ENCODE results near the gene PLRG1. TPM values are rescaled to one million over a fixed set of nuclear protein-coding genes. Genes with fewer than 3 reads are reported as not detected.
"Not testable (repeated sequence)": the region's sequence is repeated elsewhere in the genome, so short reads cannot be mapped to it uniquely, and the experiment has no call there.

Gene PLRG1
- 45.7 and 58.4 TPM in 2 replicates for total RNA-seq (2014; rRNA removed; shearing (Covaris generic))

DNA sequence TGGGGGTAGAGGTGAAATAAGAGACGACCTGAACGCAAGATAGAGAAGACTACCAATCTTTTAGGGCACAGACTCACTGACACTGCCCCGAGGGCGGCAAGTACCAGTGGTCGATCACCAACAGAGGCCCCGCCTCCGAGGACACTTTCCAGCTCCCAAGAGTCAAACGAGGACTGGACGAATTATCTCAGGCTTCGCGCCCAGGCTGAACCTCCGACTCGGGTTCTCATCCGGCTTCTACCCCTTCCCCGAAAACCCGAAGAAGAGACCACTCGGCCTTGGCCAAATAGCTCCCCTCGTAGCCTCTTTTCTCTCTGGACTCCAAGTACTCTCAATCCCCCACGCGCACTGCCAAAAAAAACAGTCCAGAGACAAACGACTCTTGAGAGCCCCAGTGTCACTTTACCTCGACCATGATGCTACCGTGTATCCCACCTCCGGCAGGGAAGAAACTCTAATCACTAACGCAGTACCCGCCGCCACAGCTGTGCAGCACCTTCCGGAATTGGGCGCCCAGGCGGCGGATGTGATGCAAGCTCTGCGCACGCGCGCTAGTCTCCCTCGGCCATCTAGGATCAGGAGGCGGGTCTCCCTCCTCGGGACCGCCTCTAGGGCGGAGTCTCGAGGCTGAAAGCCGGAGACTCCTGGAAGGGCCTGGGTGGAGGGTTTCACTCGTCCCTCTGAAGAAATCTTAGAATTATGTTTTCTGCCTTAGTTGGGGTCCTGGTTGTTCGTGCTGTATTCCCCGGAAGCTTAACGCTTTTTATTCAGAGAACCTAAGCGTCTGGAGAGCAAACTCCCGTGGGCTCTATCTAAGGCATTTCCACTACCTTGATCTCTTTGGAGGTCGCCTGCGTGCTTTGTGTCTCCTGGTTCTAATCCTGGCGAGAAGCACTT lies at the start of gene PLRG1:
Gene PLRG1 (minus strand): TSS at position 507 of the 897 bp plus-strand sequence. CDS start 92 bp downstream, at position 415.
- DNase-seq (ENCODE audit: low read depth): peak; percentile 92

DNA sequence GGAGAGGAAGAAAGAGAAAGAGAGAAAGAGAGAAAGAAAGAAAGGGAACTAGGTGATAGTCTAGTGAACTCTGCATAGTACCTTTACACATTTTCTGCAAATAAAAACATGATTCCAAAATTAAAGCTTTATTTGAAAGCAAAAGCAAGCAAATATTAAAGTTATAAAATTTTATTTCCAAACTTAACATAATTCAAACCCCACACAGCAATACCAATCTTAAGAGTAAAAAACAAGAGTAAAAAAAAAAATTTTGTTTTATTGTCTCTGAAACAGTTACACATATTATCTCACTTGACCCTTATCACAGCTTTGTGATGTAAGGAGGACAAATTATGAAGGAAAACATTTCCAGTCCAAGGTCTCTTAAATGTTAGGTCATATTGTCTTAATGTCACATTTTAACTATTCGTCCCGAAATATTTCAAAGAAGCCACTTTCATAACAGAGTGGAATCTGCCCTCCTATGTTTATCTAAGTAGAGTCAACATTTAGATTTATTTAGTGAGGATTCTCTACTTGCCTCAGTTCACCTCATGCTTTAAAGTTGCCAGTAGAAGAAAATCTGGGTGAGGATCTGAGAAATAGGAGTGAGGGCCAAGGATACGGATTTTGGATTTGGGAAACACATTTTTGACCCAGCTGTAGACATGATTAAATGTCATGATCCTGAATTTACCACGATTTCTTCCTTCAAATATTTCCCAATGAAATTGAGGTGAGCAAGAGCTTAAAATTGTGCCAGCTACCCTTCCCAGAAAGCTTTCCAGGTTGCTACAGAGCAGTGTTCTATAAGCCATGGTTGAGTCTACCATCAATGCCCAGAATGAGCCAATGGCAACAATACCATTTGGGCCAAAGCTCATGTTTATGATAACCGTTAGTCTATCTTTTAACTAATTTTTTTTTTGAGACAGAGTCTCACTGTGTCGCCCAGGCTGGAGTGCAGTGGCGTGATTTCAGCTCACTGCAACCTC lies 47.9 kb upstream of the PLRG1 start:
- no peak for DNase-seq (ENCODE audit: low read depth)

GRCh38 chr4:154597281-154597680 lies 47.1 kb upstream of the PLRG1 start:
- not testable (repeated sequence) for DNase-seq (ENCODE audit: low read depth)

- no peak for DNase-seq (ENCODE audit: low read depth)
These were observed 45.6 kb upstream of the PLRG1 start for GRCh38 chr4:154595807-154596206.

- not testable (repeated sequence) for DNase-seq (ENCODE audit: low read depth)
These were observed 44.1 kb upstream of the PLRG1 start for GRCh38 chr4:154594343-154594742.

GRCh38 chr4:154593868-154594267 lies 43.7 kb upstream of the PLRG1 start:
- no peak for DNase-seq (ENCODE audit: low read depth)

DNA sequence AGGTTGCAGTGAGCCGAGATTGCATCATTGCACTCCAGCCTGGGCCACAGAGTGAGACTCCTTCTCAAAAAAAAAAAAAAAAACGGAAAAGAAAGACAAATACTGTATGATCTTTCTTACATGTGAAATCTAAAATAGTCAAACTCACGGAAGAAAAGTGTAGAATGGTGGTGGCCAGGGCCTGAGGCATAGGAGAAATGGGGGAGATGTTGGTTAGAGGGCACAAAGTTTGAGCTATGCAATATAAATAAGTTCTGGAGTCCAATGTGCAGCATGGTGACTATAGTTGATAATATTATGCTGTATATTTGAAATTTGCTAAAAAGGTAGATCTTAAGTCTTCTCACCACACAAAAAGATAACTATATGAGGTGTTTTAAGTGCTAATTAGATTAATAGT lies 41.7 kb upstream of the PLRG1 start:
- DNase-seq (ENCODE audit: low read depth): no peak

GRCh38 chr4:154590329-154591006 lies 40.3 kb upstream of the PLRG1 start, which contains the start of gene FGA:
FGA (minus strand) TSS chr4:154590742; CDS start chr4:154590687, 55 bp downstream.
- DNase-seq (ENCODE audit: low read depth): no peak

DNA sequence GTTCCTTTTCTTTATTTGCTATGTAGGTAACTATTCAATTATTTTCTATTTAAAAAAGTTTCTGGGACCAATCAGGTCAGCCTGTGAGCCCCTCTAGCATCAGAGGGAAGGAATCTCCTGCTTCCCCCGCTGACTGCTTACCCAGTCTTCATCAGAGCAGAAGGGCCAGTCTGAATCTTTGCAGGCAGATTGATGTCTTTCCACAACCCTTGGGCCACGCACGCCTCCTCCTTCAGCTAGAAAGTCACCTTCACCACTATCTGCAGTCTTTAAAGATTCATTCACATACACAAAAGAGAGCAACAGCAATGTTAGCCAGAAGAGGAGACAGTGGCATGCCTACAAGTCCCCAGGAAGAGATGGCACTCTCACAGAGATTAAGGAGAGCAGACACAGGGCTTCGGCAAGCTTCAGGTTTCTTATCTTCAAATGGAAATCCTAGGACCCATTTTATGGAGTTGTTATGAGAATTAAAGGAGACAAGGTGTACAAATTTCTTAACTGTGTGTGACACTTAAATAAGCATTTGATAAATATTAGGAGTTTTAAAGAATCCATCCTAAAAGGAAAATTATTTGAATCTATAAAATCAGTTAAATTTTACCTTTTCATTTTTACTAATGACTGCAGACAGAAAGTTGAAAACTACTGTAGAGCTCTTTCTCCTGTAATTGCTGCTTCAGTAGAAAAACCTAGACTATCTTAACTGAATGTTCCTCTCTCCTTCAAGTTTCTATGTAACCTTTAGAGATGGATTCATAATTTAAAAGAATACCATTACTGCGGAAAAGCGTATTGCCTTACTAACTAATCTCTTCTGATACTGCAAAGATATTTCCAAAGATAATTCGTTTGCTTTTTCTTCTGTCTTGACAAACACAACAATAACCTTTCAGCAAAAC lies 39.3 kb upstream of the PLRG1 start:
- DNase-seq (ENCODE audit: low read depth): no peak

- no peak for DNase-seq (ENCODE audit: low read depth)
These were observed 38.0 kb upstream of the PLRG1 start for GRCh38 chr4:154588198-154588597.

DNA sequence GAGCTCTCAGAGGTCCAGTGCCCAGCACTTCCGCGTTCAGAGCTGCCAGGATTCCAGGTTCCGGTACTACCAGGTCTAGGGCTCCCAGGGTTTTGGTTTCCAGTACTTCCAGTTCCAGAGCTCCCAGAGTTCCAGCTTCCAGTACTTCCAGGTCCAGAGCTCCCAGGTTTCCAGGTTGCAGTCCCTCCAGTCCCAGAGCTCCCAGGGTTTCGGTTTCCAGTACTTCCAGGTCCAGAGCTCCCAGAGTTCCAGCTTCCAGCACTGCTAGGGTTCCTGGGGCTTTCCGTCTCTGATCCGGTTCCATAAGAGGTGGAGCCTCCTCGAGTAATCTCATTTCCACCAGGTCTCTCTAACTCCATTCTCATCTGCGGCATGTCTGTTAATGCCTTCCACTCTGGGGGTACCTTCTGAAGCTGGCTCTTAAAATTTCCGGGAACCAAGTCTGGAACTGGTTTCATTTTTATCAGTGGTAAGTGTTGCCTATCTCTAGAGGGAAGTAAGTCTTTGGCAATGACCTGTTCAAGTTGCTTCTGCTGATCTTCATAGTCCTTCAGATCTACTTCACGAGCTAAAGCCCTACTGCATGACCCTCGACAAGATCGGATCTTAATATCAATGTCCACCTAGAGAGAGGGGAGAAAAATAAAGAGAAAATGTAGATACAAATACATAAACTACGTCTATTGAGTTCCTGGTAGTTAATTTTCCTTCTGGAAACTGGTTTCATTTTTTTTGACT lies 36.3 kb upstream of the PLRG1 start:
- no peak for DNase-seq (ENCODE audit: low read depth)

- no peak for DNase-seq (ENCODE audit: low read depth)
These were observed 35.3 kb upstream of the PLRG1 start for GRCh38 chr4:154585369-154586018.

DNA sequence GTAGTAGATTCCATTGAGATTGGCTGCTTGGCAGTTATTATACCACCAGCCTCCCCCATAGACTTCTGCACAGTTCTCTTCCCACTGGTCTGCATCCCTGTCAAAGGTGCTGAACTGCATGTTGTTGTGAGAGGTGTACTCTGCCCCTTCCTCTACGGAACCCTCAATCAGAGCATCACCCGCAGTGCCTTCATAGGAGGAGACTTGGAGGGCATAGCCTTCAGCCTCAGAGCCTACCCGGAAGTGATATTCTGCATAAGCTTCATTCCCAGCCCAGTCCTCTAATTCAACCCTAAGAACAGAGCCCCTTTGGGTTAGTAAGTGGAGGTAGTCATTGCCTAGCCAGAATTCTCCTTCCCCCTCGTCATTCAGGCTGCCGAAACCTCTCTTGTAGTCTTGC lies 34.1 kb upstream of the PLRG1 start:
- no peak for DNase-seq (ENCODE audit: low read depth)

- no peak for DNase-seq (ENCODE audit: low read depth)
These were observed 33.5 kb upstream of the PLRG1 start for GRCh38 chr4:154583677-154584076.

DNA sequence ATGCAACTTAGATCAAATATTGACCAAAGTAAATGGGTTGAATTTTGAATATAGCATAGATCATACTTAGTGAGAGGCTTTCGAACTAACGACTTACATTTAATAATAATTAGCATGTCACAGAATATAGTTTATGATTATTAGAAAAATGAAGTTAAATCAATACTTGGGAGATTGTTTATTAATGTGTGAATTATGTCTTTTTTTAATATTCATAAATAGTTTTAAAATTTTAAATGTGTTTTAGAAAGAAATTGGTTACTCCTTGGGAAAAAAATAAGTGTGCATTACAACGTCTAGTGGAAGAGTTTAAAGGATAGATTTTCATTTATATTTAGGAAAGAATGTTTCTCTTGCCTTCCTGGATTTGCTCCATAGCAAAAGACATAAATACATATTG lies 33.0 kb upstream of the PLRG1 start:
- no peak for DNase-seq (ENCODE audit: low read depth)

- no peak for DNase-seq (ENCODE audit: low read depth)
These were observed 32.5 kb upstream of the PLRG1 start for GRCh38 chr4:154582723-154583122.

DNA sequence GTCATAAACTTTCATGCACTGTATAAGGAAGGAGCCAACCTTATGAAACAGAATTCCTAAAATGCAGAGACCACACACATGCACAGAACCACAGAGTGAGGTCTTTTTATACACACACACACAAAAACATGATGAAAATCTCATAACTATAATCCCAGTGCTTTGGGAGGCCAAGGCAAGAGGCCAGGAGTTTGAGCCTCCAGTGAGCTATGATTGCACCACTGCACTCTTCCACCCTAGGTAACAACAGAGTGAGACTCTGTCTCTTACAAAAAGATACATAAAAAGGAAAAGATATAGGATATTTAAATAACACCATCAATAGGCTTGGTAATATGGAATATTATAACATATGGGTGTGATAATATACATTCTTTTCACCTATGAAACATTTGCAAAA lies 29.7 kb upstream of the PLRG1 start:
- DNase-seq (ENCODE audit: low read depth): no peak

DNA sequence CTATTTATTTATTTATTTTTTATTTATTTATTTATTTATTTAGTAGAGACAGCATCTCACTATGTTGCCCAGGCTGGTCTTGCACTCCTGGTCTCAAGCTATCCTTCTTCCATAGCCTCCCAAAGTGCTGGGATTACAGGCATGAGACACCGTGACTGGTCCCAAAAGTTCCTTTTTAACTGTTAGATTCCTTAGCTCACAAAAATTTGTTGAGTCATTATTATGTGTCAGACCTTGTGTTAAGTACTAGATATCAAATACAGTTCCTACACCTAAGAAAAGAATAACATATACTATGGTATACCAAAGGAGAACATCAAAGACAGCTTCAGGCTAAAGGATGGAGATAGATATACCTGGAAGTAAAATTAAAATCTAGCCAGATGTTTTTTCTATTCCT lies 28.7 kb upstream of the PLRG1 start:
- DNase-seq (ENCODE audit: low read depth): no peak

- no peak for DNase-seq (ENCODE audit: low read depth)
These were observed 27.1 kb upstream of the PLRG1 start for GRCh38 chr4:154577324-154577723.
